WTC11 (cell line): ENCODE data around the gene NFAT5. TPM values are rescaled to one million over a fixed set of nuclear protein-coding genes. Genes with fewer than 3 reads are reported as not detected.

Experiments used
- ATAC-seq: fragments of 200-7000 bp; cut with Tn5 transposase; 2 replicates; pipeline ENCODE4 v1.10.0; 2021; ENCODE audit warnings: mild to moderate bottlenecking, moderate library complexity
- CTCF ChIA-PET: fragments of 300-600 bp; sonication (Branson Sonifier 250); formaldehyde crosslinking; loops from one replicate; lab custom pipeline; 2021; ENCODE audit warnings: antibody characterized with exemption; lab: Charles Lee
- POLR2A ChIA-PET: fragments of 350-600 bp; sonication (Branson Sonifier 250); formaldehyde crosslinking; loops from one replicate; lab custom pipeline; 2021; ENCODE audit warnings: antibody characterized with exemption; lab: Charles Lee
- DNase-seq: peaks from one replicate; pipeline ENCODE4 v3.0.0; 2021; ENCODE audit warnings: low spot score
- H3K27ac Mint-ChIP-seq: 2 replicates; pipeline ENCODE4 v1.8.0; 2021; ENCODE audit warnings: mixed read lengths
- H3K27me3 Mint-ChIP-seq: 2 replicates; pipeline ENCODE4 v1.8.0; 2021; ENCODE audit warnings: low read depth, mild to moderate bottlenecking, moderate library complexity, mixed read lengths
- H3K36me3 Mint-ChIP-seq: 2 replicates; pipeline ENCODE4 v1.8.0; 2021; ENCODE audit warnings: mixed read lengths
- H3K4me1 Mint-ChIP-seq: 2 replicates; pipeline ENCODE4 v1.8.0; 2022; ENCODE audit warnings: mixed read lengths
- H3K4me3 Mint-ChIP-seq: 2 replicates; pipeline ENCODE4 v1.8.0; 2021; ENCODE audit warnings: mild to moderate bottlenecking, moderate library complexity, mixed read lengths
- H3K9me3 Mint-ChIP-seq: 2 replicates; pipeline ENCODE4 v1.8.0; 2021; ENCODE audit warnings: mixed read lengths
- CREB1 ChIP-seq: sonication (generic); formaldehyde crosslinking; IDR thresholded peaks from 2 replicates; pipeline ENCODE4 v1.8.0; 2023; ENCODE audit warnings: mild to moderate bottlenecking, missing genetic modification reagents
- KAT7 ChIP-seq: sonication (generic); formaldehyde crosslinking; IDR thresholded peaks from 2 replicates; pipeline ENCODE4 v1.8.1; 2023; ENCODE audit warnings: missing genetic modification reagents, mild to moderate bottlenecking, borderline replicate concordance
- NFYB ChIP-seq: sonication (generic); formaldehyde crosslinking; conservative IDR thresholded peaks from 2 replicates; pipeline ENCODE4 v1.8.0; 2022; ENCODE audit warnings: low read depth, missing genetic modification reagents
- RORB ChIP-seq: fragments of 250-450 bp; sonication (Bioruptor Pico); IDR thresholded peaks from 2 replicates; pipeline ENCODE4 v1.9.0; 2021; ENCODE audit warnings: mild to moderate bottlenecking
- SP1 ChIP-seq: sonication (generic); formaldehyde crosslinking; conservative IDR thresholded peaks from 2 replicates; pipeline ENCODE4 v1.8.1; 2022; ENCODE audit warnings: missing genetic modification reagents
- ZNF232 ChIP-seq: sonication (generic); formaldehyde crosslinking; IDR thresholded peaks from 2 replicates; pipeline ENCODE4 v1.8.0; 2022; ENCODE audit warnings: mild to moderate bottlenecking, missing genetic modification reagents
- total RNA-seq: library from RNA; stranded (reverse); gene quantifications from 3 replicates; pipeline ENCODE4 v1.2.3, GENCODE V29; 2021
- TF ChIP-seq, protein P1 (sequence below): fragments of 250-450 bp; sonication (Bioruptor Pico); conservative IDR thresholded peaks from 2 replicates; pipeline ENCODE4 v1.9.0; 2021; ENCODE audit warnings: mild to moderate bottlenecking
- TF ChIP-seq, protein P2 (sequence below): sonication (generic); formaldehyde crosslinking; IDR thresholded peaks from 2 replicates; pipeline ENCODE4 v1.8.1; 2023; ENCODE audit warnings: mild to moderate bottlenecking, missing genetic modification reagents
- TF ChIP-seq, protein P3 (sequence below): sonication (generic); formaldehyde crosslinking; IDR thresholded peaks from 2 replicates; pipeline ENCODE4 v1.8.1; 2022; ENCODE audit warnings: mild to moderate bottlenecking, missing genetic modification reagents, moderate library complexity, borderline replicate concordance
- TF ChIP-seq, protein P4 (sequence below): fragments of 250-450 bp; sonication (Bioruptor Pico); IDR thresholded peaks from 2 replicates; pipeline ENCODE4 v1.9.0; 2021; ENCODE audit warnings: mild to moderate bottlenecking
- TF ChIP-seq, protein P5 (sequence below): sonication (generic); formaldehyde crosslinking; IDR thresholded peaks from 2 replicates; pipeline ENCODE4 v1.8.0; 2022; ENCODE audit warnings: mild to moderate bottlenecking, missing genetic modification reagents
- TF ChIP-seq, protein P6 (sequence below): fragments of 250-450 bp; sonication (Bioruptor Pico); IDR thresholded peaks from 2 replicates; pipeline ENCODE4 v1.9.0; 2021; ENCODE audit warnings: mild to moderate bottlenecking
- TF ChIP-seq, protein P7 (sequence below): sonication (generic); formaldehyde crosslinking; IDR thresholded peaks from 2 replicates; pipeline ENCODE4 v1.8.1; 2023; ENCODE audit warnings: mild to moderate bottlenecking, missing genetic modification reagents

NFAT5 gene
- total RNA-seq, 1 experiment from 2014 or later: 23.2 TPM

DNA sequence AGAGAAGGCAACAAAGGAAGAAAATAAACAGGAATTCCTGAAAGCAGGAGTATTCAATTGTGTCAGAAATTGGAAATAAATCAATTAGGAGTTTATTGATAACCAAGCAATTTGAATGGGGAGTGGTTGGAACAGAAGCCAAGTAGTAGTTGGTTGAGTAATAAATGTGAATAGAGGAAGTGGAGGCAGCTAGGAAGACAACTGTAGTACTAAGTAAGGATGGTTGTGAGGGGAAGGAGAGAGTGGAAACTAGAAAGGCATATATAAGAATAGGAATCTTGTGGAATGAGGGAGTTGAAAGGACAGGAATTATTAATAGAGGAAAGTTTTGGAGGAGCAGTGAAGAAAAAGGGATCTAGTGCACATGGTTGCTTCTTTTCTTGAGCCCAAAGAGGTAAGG lies 34.4 kb downstream of the NFAT5 start:
- no peak for DNase-seq
- no peaks in the 10 kb centered on the region for H3K27me3 Mint-ChIP-seq
- no peak for ATAC-seq
- TF ChIP-seq, protein P1, sequence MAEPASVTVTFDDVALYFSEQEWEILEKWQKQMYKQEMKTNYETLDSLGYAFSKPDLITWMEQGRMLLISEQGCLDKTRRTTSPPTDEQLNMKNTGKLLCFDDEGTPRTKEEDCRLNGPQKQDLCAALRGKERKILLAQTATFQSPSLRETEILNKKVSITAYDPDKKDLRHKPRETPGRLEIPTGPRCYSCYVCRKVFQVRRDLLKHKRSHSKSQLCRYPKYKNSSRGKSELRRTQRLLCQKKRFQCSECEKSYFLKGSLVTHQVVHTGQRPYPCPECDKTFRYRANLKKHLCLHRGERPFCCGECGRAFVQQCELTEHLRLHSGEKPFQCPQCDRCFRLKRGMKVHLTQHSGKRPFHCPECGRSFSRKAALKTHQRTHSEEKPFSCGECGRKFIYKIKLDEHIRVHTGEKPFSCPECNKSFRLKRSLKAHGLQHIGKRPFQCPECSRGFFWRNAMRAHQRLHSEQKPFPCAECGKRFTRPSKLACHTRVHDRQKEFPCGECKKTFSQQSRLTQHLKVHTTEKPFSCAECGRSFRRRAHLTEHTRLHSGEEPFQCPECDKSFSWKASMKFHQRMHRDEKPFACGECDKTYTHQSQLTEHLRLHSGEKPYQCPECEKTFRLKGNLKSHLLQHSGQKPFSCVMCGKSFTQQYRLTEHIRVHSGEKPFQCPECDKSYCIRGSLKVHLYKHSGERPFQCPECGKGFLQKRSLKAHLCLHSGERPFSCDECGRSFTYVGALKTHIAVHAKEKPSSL (CRISPR knock-in tag): no peak
- TF ChIP-seq ZNF232 (CRISPR knock-in tag): no peak
- TF ChIP-seq, protein P2, sequence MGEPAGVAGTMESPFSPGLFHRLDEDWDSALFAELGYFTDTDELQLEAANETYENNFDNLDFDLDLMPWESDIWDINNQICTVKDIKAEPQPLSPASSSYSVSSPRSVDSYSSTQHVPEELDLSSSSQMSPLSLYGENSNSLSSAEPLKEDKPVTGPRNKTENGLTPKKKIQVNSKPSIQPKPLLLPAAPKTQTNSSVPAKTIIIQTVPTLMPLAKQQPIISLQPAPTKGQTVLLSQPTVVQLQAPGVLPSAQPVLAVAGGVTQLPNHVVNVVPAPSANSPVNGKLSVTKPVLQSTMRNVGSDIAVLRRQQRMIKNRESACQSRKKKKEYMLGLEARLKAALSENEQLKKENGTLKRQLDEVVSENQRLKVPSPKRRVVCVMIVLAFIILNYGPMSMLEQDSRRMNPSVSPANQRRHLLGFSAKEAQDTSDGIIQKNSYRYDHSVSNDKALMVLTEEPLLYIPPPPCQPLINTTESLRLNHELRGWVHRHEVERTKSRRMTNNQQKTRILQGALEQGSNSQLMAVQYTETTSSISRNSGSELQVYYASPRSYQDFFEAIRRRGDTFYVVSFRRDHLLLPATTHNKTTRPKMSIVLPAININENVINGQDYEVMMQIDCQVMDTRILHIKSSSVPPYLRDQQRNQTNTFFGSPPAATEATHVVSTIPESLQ: no peak
- TF ChIP-seq SP1 (CRISPR knock-in tag): no peak
- TF ChIP-seq, protein P3, sequence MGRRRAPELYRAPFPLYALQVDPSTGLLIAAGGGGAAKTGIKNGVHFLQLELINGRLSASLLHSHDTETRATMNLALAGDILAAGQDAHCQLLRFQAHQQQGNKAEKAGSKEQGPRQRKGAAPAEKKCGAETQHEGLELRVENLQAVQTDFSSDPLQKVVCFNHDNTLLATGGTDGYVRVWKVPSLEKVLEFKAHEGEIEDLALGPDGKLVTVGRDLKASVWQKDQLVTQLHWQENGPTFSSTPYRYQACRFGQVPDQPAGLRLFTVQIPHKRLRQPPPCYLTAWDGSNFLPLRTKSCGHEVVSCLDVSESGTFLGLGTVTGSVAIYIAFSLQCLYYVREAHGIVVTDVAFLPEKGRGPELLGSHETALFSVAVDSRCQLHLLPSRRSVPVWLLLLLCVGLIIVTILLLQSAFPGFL (CRISPR knock-in tag): no peak
- TF ChIP-seq CREB1 (CRISPR knock-in tag): no peak
- no peak for TF ChIP-seq NFYB (CRISPR knock-in tag)
- TF ChIP-seq, protein P4, sequence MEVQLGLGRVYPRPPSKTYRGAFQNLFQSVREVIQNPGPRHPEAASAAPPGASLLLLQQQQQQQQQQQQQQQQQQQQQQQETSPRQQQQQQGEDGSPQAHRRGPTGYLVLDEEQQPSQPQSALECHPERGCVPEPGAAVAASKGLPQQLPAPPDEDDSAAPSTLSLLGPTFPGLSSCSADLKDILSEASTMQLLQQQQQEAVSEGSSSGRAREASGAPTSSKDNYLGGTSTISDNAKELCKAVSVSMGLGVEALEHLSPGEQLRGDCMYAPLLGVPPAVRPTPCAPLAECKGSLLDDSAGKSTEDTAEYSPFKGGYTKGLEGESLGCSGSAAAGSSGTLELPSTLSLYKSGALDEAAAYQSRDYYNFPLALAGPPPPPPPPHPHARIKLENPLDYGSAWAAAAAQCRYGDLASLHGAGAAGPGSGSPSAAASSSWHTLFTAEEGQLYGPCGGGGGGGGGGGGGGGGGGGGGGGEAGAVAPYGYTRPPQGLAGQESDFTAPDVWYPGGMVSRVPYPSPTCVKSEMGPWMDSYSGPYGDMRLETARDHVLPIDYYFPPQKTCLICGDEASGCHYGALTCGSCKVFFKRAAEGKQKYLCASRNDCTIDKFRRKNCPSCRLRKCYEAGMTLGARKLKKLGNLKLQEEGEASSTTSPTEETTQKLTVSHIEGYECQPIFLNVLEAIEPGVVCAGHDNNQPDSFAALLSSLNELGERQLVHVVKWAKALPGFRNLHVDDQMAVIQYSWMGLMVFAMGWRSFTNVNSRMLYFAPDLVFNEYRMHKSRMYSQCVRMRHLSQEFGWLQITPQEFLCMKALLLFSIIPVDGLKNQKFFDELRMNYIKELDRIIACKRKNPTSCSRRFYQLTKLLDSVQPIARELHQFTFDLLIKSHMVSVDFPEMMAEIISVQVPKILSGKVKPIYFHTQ: no peak
- TF ChIP-seq, protein P5, sequence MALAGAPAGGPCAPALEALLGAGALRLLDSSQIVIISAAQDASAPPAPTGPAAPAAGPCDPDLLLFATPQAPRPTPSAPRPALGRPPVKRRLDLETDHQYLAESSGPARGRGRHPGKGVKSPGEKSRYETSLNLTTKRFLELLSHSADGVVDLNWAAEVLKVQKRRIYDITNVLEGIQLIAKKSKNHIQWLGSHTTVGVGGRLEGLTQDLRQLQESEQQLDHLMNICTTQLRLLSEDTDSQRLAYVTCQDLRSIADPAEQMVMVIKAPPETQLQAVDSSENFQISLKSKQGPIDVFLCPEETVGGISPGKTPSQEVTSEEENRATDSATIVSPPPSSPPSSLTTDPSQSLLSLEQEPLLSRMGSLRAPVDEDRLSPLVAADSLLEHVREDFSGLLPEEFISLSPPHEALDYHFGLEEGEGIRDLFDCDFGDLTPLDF (CRISPR knock-in tag): no peak
- TF ChIP-seq, protein P6, sequence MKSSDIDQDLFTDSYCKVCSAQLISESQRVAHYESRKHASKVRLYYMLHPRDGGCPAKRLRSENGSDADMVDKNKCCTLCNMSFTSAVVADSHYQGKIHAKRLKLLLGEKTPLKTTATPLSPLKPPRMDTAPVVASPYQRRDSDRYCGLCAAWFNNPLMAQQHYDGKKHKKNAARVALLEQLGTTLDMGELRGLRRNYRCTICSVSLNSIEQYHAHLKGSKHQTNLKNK (CRISPR knock-in tag): no peak
- TF ChIP-seq, all 79 proteins: peak for 0
- H3K27ac Mint-ChIP-seq: no peak overlapping the region
- POLR2A ChIA-PET: no interaction called here
- no peak overlapping the region for H3K4me3 Mint-ChIP-seq
- CTCF ChIA-PET: no interaction called here
- no peaks in the 10 kb centered on the region for H3K36me3 Mint-ChIP-seq
- no peaks in the 10 kb centered on the region for H3K4me1 Mint-ChIP-seq
- no peaks in the 10 kb centered on the region for H3K9me3 Mint-ChIP-seq

DNA sequence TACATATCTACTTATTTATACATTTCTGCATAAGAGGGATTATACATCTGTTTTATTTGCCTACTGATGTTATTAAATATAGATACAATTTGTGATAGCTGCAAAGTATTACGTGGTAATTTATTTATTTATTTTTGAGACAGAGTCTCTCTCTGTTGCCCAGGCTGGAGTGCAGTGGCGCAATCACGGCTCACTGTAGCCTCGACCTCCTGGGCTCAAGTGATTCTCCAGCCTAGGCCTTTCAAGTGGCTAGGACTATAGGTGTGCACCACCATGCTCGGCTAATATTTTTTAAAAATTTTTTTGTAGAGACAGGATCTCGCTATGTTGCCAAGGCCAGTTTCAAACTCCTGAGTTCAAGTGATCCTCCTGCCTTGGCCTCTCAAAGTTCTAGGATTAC lies 35.5 kb downstream of the NFAT5 start:
- POLR2A ChIA-PET: interaction anchor here (0.6 kb wide), 1 partner anchor 87 kb away, joined by 3 read pairs; no protein-coding TSS in a partner anchor

More for the DNA sequence above, 35.5 kb downstream of the NFAT5 start:
- TF ChIP-seq KAT7 (CRISPR knock-in tag) (no peak), RORB (CRISPR knock-in tag) (no peak)
- TF ChIP-seq, protein P7, sequence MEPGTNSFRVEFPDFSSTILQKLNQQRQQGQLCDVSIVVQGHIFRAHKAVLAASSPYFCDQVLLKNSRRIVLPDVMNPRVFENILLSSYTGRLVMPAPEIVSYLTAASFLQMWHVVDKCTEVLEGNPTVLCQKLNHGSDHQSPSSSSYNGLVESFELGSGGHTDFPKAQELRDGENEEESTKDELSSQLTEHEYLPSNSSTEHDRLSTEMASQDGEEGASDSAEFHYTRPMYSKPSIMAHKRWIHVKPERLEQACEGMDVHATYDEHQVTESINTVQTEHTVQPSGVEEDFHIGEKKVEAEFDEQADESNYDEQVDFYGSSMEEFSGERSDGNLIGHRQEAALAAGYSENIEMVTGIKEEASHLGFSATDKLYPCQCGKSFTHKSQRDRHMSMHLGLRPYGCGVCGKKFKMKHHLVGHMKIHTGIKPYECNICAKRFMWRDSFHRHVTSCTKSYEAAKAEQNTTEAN (CRISPR knock-in tag): no peak
- CTCF ChIA-PET: interaction anchor here (0.7 to 1.1 kb wide), 3 partner anchors 154 to 258 kb away, joined by 3 read pairs; partner anchors contain the start of gene NOB1
- DNase-seq (no peak), ATAC-seq (no peak)
- H3K4me3 Mint-ChIP-seq: no peak overlapping the region
- no peaks in the 10 kb centered on the region for H3K9me3 Mint-ChIP-seq
- H3K4me1 Mint-ChIP-seq: no peaks in the 10 kb centered on the region
- no peaks in the 10 kb centered on the region for H3K36me3 Mint-ChIP-seq
- H3K27me3 Mint-ChIP-seq: no peaks in the 10 kb centered on the region
- H3K27ac Mint-ChIP-seq: no peak overlapping the region
